HepG2 (cell line): ENCODE data around the gene CACNG7. TPM values are rescaled to one million over a fixed set of nuclear protein-coding genes. Genes with fewer than 3 reads are reported as not detected.
A peak's percentile ranks its signal among the peaks of the same experiment; 100 is the strongest.

Experiments
- ARNTL ChIP-seq: sonication (generic); formaldehyde crosslinking; IDR thresholded peaks from 2 replicates; pipeline ENCODE4 v1.4.0; 2020; ENCODE audit warnings: mild to moderate bottlenecking, missing genetic modification reagents
- CREM ChIP-seq, 2 experiments: sonication (generic) in 1 of 2; formaldehyde crosslinking in 1 of 2; IDR thresholded peaks; 2 replicates each; pipeline versions ENCODE4 v1.4.0 to v1.6.1; 2016 to 2020; ENCODE audit warnings: antibody characterized with exemption in 1 of 2, mild to moderate bottlenecking in 1 of 2, missing genetic modification reagents in 1 of 2
- HNRNPLL ChIP-seq: fragments of 200-400 bp; formaldehyde crosslinking; IDR thresholded peaks from 2 replicates; pipeline ENCODE4 v1.6.1; 2017; ENCODE audit warnings: mild to moderate bottlenecking, low read depth, low read length; ENCODE audit not compliant: poor library complexity, severe bottlenecking
- KDM5A ChIP-seq: fragments of 200-600 bp; sonication (generic); IDR thresholded peaks from 2 replicates; pipeline ENCODE4 v1.7.0; 2018; ENCODE audit warnings: antibody characterized with exemption, mild to moderate bottlenecking, low read length, borderline replicate concordance
- KLF16 ChIP-seq, 2 experiments: sonication (generic) in 1 of 2; formaldehyde crosslinking in 1 of 2; IDR thresholded peaks; 2 replicates each; pipeline versions ENCODE4 v1.6.1 to v1.8.0; 2016 to 2023; ENCODE audit warnings: missing genetic modification reagents in 2 of 2, missing compliant biosample characterization in 1 of 2
- MNT ChIP-seq: fragments of 450-650 bp; IDR thresholded peaks from 2 replicates; pipeline ENCODE4 v1.6.1; 2016
- NFATC3 ChIP-seq: sonication (generic); formaldehyde crosslinking; IDR thresholded peaks from 2 replicates; pipeline ENCODE4 v1.5.1; 2020; ENCODE audit warnings: mild to moderate bottlenecking, missing genetic modification reagents
- RNF2 ChIP-seq: fragments of 450-650 bp; conservative IDR thresholded peaks from 2 replicates; pipeline ENCODE4 v1.6.1; 2016; ENCODE audit warnings: low read depth
- RXRB ChIP-seq: IDR thresholded peaks from 2 replicates; pipeline ENCODE4 v1.6.1; 2016; ENCODE audit warnings: borderline replicate concordance, missing genetic modification reagents, missing compliant biosample characterization
- SIX1 ChIP-seq: sonication (generic); formaldehyde crosslinking; IDR thresholded peaks from 2 replicates; pipeline ENCODE4 v1.4.0; 2020; ENCODE audit warnings: missing genetic modification reagents, borderline replicate concordance
- SNAI1 ChIP-seq: sonication (generic); formaldehyde crosslinking; IDR thresholded peaks from 2 replicates; pipeline ENCODE4 v1.5.0; 2020; ENCODE audit warnings: mild to moderate bottlenecking, missing genetic modification reagents, borderline replicate concordance
- SNAPC2 ChIP-seq: sonication (generic); formaldehyde crosslinking; IDR thresholded peaks from 2 replicates; pipeline ENCODE4 v1.8.1; 2022; ENCODE audit warnings: mild to moderate bottlenecking, missing genetic modification reagents
- TBL1XR1 ChIP-seq: fragments of 150-350 bp; IDR thresholded peaks from 2 replicates; pipeline ENCODE4 v1.6.1; 2014; ENCODE audit warnings: borderline replicate concordance, low read length; ENCODE audit not compliant: partially characterized antibody
- TBX3 ChIP-seq: fragments of 450-650 bp; IDR thresholded peaks from 2 replicates; pipeline ENCODE4 v1.6.1; 2017; ENCODE audit warnings: antibody characterized with exemption, mild to moderate bottlenecking, inconsistent platforms, borderline replicate concordance
- ZFP41 ChIP-seq: sonication (generic); formaldehyde crosslinking; IDR thresholded peaks from 2 replicates; pipeline ENCODE4 v1.4.0; 2020; ENCODE audit warnings: mild to moderate bottlenecking, missing genetic modification reagents, borderline replicate concordance
- ZMYM4 ChIP-seq: sonication (generic); formaldehyde crosslinking; IDR thresholded peaks from 2 replicates; pipeline ENCODE4 v1.8.1; 2023; ENCODE audit warnings: mild to moderate bottlenecking, missing genetic modification reagents
- ZNF207 ChIP-seq: fragments of 450-650 bp; IDR thresholded peaks from 2 replicates; pipeline ENCODE4 v1.6.1; 2016; ENCODE audit warnings: antibody characterized with exemption, borderline replicate concordance
- ZNF546 ChIP-seq: sonication (generic); formaldehyde crosslinking; conservative IDR thresholded peaks from 2 replicates; pipeline ENCODE4 v1.8.1; 2023; ENCODE audit warnings: mild to moderate bottlenecking, missing genetic modification reagents
- ZNF556 ChIP-seq: sonication (generic); formaldehyde crosslinking; IDR thresholded peaks from 2 replicates; pipeline ENCODE4 v1.4.0; 2020; ENCODE audit warnings: mild to moderate bottlenecking, missing genetic modification reagents, borderline replicate concordance
- ZNF761 ChIP-seq: sonication (generic); formaldehyde crosslinking; conservative IDR thresholded peaks from 2 replicates; pipeline ENCODE4 v1.4.0; 2020; ENCODE audit warnings: mild to moderate bottlenecking, missing genetic modification reagents
- ZNF883 ChIP-seq: sonication (generic); formaldehyde crosslinking; IDR thresholded peaks from 2 replicates; pipeline ENCODE4 v1.5.1; 2020; ENCODE audit warnings: mild to moderate bottlenecking, missing genetic modification reagents; ENCODE audit errors: not compliant biosample characterization
- ZSCAN21 ChIP-seq: sonication (generic); formaldehyde crosslinking; IDR thresholded peaks from 2 replicates; pipeline ENCODE4 v1.8.0; 2022; ENCODE audit warnings: mild to moderate bottlenecking, missing genetic modification reagents, moderate library complexity, borderline replicate concordance
- ZSCAN9 ChIP-seq: IDR thresholded peaks from 2 replicates; pipeline ENCODE4 v1.6.1; 2016; ENCODE audit warnings: borderline replicate concordance
- polyA plus RNA-seq, 8 experiments: library from polyadenylated mRNA; depleted of rRNA in 3 of 8; stranded (reverse) in 7 of 8; unstranded in 1 of 8; fragments of >200 nt; fragmentation: Illumina TruSeq in 4 of 8; extraction: Trizol in 4 of 8; gene quantifications; 2 replicates each; pipeline versions ENCODE4 v1.2.1 to v1.2.3, GENCODE V29; 2011 to 2016; ENCODE audit warnings: low read depth in 4 of 8, missing spikeins in 1 of 8, mixed read lengths in 1 of 8; ENCODE audit not compliant: insufficient read depth in 1 of 8
- total RNA-seq, 5 experiments: library from RNA; depleted of rRNA; stranded (reverse); fragments of >200 nt; fragmentation: Illumina TruSeq; extraction: Trizol; gene quantifications; 2 replicates each; pipeline ENCODE4 v1.2.3, GENCODE V29; 2016; ENCODE audit warnings: low read depth in 1 of 5
- TF ChIP-seq, protein P1 (sequence below): sonication (generic); formaldehyde crosslinking; IDR thresholded peaks from 2 replicates; pipeline ENCODE4 v1.8.0; 2023; ENCODE audit warnings: mild to moderate bottlenecking, missing genetic modification reagents
- TF ChIP-seq, protein P2 (sequence below): sonication (generic); formaldehyde crosslinking; IDR thresholded peaks from 2 replicates; pipeline ENCODE4 v1.5.0; 2020; ENCODE audit warnings: missing genetic modification reagents

The CACNG7 gene
- total and polyA plus RNA-seq, 2 of the 13 experiments (the other 11 are each of a cell fraction or from before 2014, with no cell fraction given), result not detected

DNA sequence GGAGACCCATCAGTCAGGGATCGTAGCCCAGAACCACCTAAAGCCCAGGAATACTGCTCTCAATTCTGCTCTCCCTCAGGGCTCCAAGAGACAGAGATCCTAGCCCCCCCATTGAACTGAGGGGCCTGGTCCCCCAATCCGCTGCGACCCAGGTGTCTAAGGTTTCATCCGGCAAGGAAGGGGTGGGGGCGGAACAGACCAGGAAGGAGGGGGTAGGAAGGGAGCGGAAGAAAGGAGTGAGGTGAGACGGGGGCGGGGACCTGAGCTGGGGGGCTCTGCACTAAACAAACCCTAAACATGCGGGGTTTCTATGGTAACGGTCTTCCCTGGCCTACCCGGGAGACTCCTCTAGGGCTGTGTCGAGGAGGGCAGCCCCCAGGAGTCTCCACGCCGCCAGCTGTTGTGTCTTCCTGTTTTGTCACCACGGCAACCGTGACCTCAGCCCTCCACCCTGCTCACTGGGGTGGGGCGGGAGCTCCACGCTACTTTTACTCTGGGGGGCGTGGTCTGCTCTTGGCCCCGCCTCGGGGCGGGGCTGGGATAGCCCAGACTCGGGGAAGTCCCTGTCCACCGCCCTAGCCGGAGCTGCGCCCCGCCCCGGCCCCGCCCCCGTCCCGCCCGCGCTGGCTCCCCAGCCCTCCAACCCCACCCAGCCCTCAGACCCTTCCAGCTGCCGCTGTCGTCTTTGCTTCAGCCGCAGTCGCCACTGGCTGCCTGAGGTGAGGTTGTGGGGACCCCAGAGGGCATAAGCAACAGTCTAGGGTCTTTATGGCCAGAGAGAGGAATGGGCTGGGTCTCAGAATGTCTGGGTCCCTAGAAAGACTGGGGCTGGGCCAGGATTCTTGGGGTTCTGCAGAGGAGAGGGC is 41.6 kb upstream of the CACNG7 start, which contains the start of gene MYADM (continued):
- TF ChIP-seq ZSCAN21 (CRISPR knock-in tag) (0 out of 2 replicates have a peak, but pooled peaks have one; percentile 43), MNT (peak; percentile 69), SIX1 (CRISPR knock-in tag) (no peak; the same call in 1 of the 2 replicates), ZNF883 (no peak), HNRNPLL (peak; percentile 86), ZNF207 (no peak), SNAI1 (CRISPR knock-in tag) (no peak), RNF2 (no peak), ZNF556 (CRISPR knock-in tag) (peak; percentile 91; the same call in 1 of the 2 replicates), ZNF761 (CRISPR knock-in tag) (peak; percentile 92; the same call in 1 of the 2 replicates), ZNF546 (CRISPR knock-in tag) (peak; percentile 74; the same call in 1 of the 2 replicates), RXRB (CRISPR knock-in tag) (peak; percentile 82; the same call in 1 of the 2 replicates), SNAPC2 (CRISPR knock-in tag) (no peak), NFATC3 (CRISPR knock-in tag) (no peak), ZSCAN9 (CRISPR knock-in tag) (peak; percentile 75; the same call in 1 of the 2 replicates), KDM5A (no peak), ARNTL (CRISPR knock-in tag) (peak; percentile 78), ZMYM4 (CRISPR knock-in tag) (no peak), KLF16 (CRISPR knock-in tag; IDR thresholded peaks at IDR 0.05) (peak in 1 of 2 experiments; percentile 79; a peak in 2 of 4 replicates), ZFP41 (CRISPR knock-in tag) (no peak), TBL1XR1 (peak; percentile 70), TBX3 (peak; percentile 48; the same call in 1 of the 2 replicates), CREM (IDR thresholded peaks at IDR 0.05) (peak; percentile 68), CREM (CRISPR knock-in tag; IDR thresholded peaks at IDR 0.05) (no peak)
- TF ChIP-seq, protein P1, sequence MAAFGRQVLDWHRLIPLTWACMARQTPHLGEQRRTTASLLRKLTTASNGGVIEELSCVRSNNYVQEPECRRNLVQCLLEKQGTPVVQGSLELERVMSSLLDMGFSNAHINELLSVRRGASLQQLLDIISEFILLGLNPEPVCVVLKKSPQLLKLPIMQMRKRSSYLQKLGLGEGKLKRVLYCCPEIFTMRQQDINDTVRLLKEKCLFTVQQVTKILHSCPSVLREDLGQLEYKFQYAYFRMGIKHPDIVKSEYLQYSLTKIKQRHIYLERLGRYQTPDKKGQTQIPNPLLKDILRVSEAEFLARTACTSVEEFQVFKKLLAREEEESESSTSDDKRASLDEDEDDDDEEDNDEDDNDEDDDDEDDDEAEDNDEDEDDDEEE (CRISPR knock-in tag), result no peak
- TF ChIP-seq, protein P2, sequence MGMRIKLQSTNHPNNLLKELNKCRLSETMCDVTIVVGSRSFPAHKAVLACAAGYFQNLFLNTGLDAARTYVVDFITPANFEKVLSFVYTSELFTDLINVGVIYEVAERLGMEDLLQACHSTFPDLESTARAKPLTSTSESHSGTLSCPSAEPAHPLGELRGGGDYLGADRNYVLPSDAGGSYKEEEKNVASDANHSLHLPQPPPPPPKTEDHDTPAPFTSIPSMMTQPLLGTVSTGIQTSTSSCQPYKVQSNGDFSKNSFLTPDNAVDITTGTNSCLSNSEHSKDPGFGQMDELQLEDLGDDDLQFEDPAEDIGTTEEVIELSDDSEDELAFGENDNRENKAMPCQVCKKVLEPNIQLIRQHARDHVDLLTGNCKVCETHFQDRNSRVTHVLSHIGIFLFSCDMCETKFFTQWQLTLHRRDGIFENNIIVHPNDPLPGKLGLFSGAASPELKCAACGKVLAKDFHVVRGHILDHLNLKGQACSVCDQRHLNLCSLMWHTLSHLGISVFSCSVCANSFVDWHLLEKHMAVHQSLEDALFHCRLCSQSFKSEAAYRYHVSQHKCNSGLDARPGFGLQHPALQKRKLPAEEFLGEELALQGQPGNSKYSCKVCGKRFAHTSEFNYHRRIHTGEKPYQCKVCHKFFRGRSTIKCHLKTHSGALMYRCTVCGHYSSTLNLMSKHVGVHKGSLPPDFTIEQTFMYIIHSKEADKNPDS (CRISPR knock-in tag), result no peak
